ENCODE results near the gene CTCF.

The CTCF gene

DNA sequence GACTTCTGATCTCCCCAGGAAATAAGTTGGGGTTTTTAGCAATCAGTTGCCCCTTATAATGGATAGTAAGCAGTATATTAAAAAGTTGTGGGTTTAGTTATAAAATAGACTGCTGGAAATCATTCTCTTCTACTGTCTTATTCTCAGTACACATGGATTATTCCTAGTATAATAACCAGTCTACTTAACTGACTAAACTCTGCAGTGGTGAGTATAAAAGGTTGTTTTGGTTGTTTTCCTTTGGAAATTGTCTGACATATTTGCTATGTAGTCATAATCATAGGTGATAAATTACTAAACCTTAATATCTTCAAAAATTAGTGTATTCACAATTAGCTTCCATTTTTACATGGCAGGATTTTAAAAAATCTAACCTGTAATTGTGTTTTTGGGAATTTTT lies 31.4 kb downstream of the CTCF start:
- no peak overlapping the region for H3K9ac ChIP-seq (ENCODE audit: low read depth in 1 of 2, low read length in 2 of 2)
- no peaks in the 10 kb centered on the region for H3K27me3 ChIP-seq (ENCODE audit: control insufficient read depth in 1 of 2, insufficient read depth in 2 of 2, low read length in 2 of 2)
- H3K27ac ChIP-seq (ENCODE audit: low read depth, low read length): no peak overlapping the region
- no peak overlapping the region for H3K4me3 ChIP-seq (ENCODE audit: low read depth in 1 of 2, low read length in 2 of 2)
- H3K36me3 ChIP-seq (ENCODE audit: control insufficient read depth in 1 of 2, insufficient read depth in 2 of 2, low read length in 2 of 2): peaks cover 0 to 8% of the 10 kb centered on the region in 2 donors
- H3K9me3 ChIP-seq (ENCODE audit: control insufficient read depth in 1 of 2, low read length in 2 of 2): no peaks in the 10 kb centered on the region
- H3K4me1 ChIP-seq (ENCODE audit: control insufficient read depth in 1 of 2, insufficient read depth in 2 of 2, low read length in 2 of 2): no peaks in the 10 kb centered on the region

DNA sequence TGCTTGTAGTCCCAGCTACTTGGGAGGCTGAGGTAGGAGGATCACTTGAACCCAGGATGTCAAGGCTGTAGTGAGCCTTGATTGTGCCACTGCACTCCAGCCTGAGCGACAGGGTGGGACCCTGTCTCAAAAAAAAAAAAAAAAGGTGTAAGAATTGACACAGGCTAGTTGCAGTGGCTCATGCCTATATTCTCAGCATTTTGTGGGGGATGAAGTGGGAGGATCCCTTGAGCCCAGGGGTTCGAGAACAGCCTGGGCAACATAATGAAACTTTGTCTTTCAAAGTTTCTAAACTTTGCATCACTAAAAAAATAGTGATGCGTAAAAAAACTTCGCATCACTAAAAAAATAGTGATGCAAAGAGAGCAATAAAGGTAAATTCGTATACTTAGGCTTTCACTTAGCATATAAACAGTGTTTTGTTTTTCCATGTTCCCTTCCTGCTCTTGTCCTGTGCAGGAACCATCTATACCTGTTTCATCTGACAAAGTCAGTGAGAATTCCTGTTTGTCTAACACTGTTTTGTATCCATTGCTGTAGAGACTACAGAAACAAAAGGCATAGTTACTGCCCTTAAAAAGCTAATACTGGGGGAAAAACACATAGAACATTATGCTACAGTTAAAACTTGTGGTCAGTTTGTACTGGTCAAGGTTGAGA lies 32.1 kb downstream of the CTCF start:
- H3K27me3 ChIP-seq (ENCODE audit: control insufficient read depth in 1 of 2, insufficient read depth in 2 of 2, low read length in 2 of 2): no peaks in the 10 kb centered on the region
- no peak overlapping the region for H3K9ac ChIP-seq (ENCODE audit: low read depth in 1 of 2, low read length in 2 of 2)
- H3K27ac ChIP-seq (ENCODE audit: low read depth, low read length): no peak overlapping the region
- peaks cover 0 to 11% of the 10 kb centered on the region in 2 donors for H3K36me3 ChIP-seq (ENCODE audit: control insufficient read depth in 1 of 2, insufficient read depth in 2 of 2, low read length in 2 of 2)
- no peak overlapping the region for H3K4me3 ChIP-seq (ENCODE audit: low read depth in 1 of 2, low read length in 2 of 2)
- H3K9me3 ChIP-seq (ENCODE audit: control insufficient read depth in 1 of 2, low read length in 2 of 2): no peaks in the 10 kb centered on the region
- no peaks in the 10 kb centered on the region for H3K4me1 ChIP-seq (ENCODE audit: control insufficient read depth in 1 of 2, insufficient read depth in 2 of 2, low read length in 2 of 2)

DNA sequence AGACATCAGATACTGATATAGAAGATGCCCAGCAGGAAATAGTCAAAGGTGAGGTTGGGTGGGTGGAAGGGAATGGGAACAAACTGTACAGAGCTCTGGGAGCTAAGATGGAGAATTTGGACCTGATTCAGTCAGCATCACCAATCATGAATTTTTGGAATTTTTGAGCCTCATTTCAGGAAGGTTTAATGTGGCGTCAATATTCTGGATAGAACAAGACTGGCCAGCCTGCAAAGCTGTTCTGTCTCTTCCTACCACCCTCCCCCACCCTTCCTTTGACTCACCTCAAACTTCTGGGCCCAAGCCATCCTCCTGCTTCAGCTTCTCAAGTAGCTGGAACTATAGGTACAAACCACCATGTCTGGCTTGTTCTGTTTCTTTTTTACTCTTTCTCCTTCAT lies 32.6 kb downstream of the CTCF start:
- Histone ChIP-seq H3K27ac (ENCODE audit: low read depth, low read length) (no peak overlapping the region), H3K4me1 (ENCODE audit: control insufficient read depth in 1 of 2, insufficient read depth in 2 of 2, low read length in 2 of 2) (no peaks in the 10 kb centered on the region), H3K9me3 (ENCODE audit: control insufficient read depth in 1 of 2, low read length in 2 of 2) (no peaks in the 10 kb centered on the region), H3K4me3 (ENCODE audit: low read depth in 1 of 2, low read length in 2 of 2) (no peak overlapping the region), H3K36me3 (ENCODE audit: control insufficient read depth in 1 of 2, insufficient read depth in 2 of 2, low read length in 2 of 2) (peaks cover 0 to 11% of the 10 kb centered on the region in 2 donors), H3K9ac (ENCODE audit: low read depth in 1 of 2, low read length in 2 of 2) (no peak overlapping the region), H3K27me3 (ENCODE audit: control insufficient read depth in 1 of 2, insufficient read depth in 2 of 2, low read length in 2 of 2) (no peaks in the 10 kb centered on the region)

DNA sequence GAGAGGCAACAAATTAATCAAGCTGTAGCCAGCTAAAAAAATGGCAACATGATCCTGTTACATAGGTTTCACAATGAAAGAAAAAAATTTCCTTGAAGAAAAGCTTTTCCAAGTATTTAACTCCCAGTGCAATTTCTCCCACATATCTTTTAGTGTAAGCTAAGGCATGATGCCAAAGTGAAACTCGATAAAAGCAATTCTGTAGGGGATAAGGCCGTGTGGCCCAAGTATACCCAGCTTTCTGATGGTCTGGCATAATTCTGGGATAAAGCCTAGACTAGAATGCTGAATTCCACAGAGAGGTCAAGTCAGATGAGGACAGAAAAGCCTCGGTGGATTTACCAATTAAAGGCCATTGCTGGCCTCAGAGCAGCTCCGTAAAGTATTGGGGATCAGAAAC lies 36.2 kb downstream of the CTCF start:
- H3K9ac ChIP-seq (ENCODE audit: low read depth in 1 of 2, low read length in 2 of 2): no peak overlapping the region
- no peak overlapping the region for H3K27ac ChIP-seq (ENCODE audit: low read depth, low read length)
- no peaks in the 10 kb centered on the region for H3K9me3 ChIP-seq (ENCODE audit: control insufficient read depth in 1 of 2, low read length in 2 of 2)

DNA sequence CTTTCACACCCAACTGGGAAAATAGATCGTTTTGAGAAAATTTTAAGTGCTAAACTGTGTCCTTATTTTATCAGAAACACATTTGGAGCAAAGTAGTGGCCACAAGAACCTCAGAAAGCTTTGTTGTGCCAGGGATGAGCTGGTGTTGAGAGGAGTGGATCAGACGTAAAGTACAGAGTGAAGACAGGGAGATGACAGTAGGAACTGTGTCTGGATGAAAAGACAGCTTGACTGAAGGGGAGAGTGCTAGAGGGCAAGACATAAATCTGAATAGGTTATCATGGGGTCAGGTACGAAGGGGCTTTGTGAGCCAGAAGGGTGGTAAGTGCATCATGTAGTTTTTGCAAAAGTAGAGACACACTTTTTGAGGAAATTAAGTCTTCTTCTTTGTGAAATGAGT lies 43.3 kb downstream of the CTCF start:
- Histone ChIP-seq H3K4me3 (ENCODE audit: low read depth in 1 of 2, low read length in 2 of 2) (no peak overlapping the region), H3K4me1 (ENCODE audit: control insufficient read depth in 1 of 2, insufficient read depth in 2 of 2, low read length in 2 of 2) (no peaks in the 10 kb centered on the region), H3K9ac (ENCODE audit: low read depth in 1 of 2, low read length in 2 of 2) (no peak overlapping the region), H3K27me3 (ENCODE audit: control insufficient read depth in 1 of 2, insufficient read depth in 2 of 2, low read length in 2 of 2) (no peaks in the 10 kb centered on the region), H3K9me3 (ENCODE audit: control insufficient read depth in 1 of 2, low read length in 2 of 2) (no peaks in the 10 kb centered on the region), H3K27ac (ENCODE audit: low read depth, low read length) (no peak overlapping the region), H3K36me3 (ENCODE audit: control insufficient read depth in 1 of 2, insufficient read depth in 2 of 2, low read length in 2 of 2) (peaks cover 0 to 5% of the 10 kb centered on the region in 2 donors)

More for the DNA sequence above, 36.2 kb downstream of the CTCF start:
- Histone ChIP-seq H3K4me1 (ENCODE audit: control insufficient read depth in 1 of 2, insufficient read depth in 2 of 2, low read length in 2 of 2) (no peaks in the 10 kb centered on the region), H3K27me3 (ENCODE audit: control insufficient read depth in 1 of 2, insufficient read depth in 2 of 2, low read length in 2 of 2) (no peaks in the 10 kb centered on the region), H3K4me3 (ENCODE audit: low read depth in 1 of 2, low read length in 2 of 2) (no peak overlapping the region), H3K36me3 (ENCODE audit: control insufficient read depth in 1 of 2, insufficient read depth in 2 of 2, low read length in 2 of 2) (peaks cover 0 to 7% of the 10 kb centered on the region in 2 donors)

GRCh38 chr16:67606632-67607031 lies 44.3 kb downstream of the CTCF start:
- H3K9me3 ChIP-seq (ENCODE audit: control insufficient read depth in 1 of 2, low read length in 2 of 2): no peaks in the 10 kb centered on the region
- H3K36me3 ChIP-seq (ENCODE audit: control insufficient read depth in 1 of 2, insufficient read depth in 2 of 2, low read length in 2 of 2): peaks cover 5 to 14% of the 10 kb centered on the region in 2 donors
- H3K27me3 ChIP-seq (ENCODE audit: control insufficient read depth in 1 of 2, insufficient read depth in 2 of 2, low read length in 2 of 2): no peaks in the 10 kb centered on the region
- no peak overlapping the region for H3K27ac ChIP-seq (ENCODE audit: low read depth, low read length)
- H3K4me3 ChIP-seq (ENCODE audit: low read depth in 1 of 2, low read length in 2 of 2): no peak overlapping the region
- no peaks in the 10 kb centered on the region for H3K4me1 ChIP-seq (ENCODE audit: control insufficient read depth in 1 of 2, insufficient read depth in 2 of 2, low read length in 2 of 2)
- H3K9ac ChIP-seq (ENCODE audit: low read depth in 1 of 2, low read length in 2 of 2): no peak overlapping the region

GRCh38 chr16:67608364-67608763 lies 46.0 kb downstream of the CTCF start:
- Histone ChIP-seq H3K27ac (ENCODE audit: low read depth, low read length) (no peak overlapping the region), H3K4me3 (ENCODE audit: low read depth in 1 of 2, low read length in 2 of 2) (no peak overlapping the region), H3K4me1 (ENCODE audit: control insufficient read depth in 1 of 2, insufficient read depth in 2 of 2, low read length in 2 of 2) (no peaks in the 10 kb centered on the region), H3K9ac (ENCODE audit: low read depth in 1 of 2, low read length in 2 of 2) (no peak overlapping the region), H3K27me3 (ENCODE audit: control insufficient read depth in 1 of 2, insufficient read depth in 2 of 2, low read length in 2 of 2) (no peaks in the 10 kb centered on the region), H3K9me3 (ENCODE audit: control insufficient read depth in 1 of 2, low read length in 2 of 2) (no peaks in the 10 kb centered on the region), H3K36me3 (ENCODE audit: control insufficient read depth in 1 of 2, insufficient read depth in 2 of 2, low read length in 2 of 2) (peaks cover 5 to 27% of the 10 kb centered on the region in 2 donors)

DNA sequence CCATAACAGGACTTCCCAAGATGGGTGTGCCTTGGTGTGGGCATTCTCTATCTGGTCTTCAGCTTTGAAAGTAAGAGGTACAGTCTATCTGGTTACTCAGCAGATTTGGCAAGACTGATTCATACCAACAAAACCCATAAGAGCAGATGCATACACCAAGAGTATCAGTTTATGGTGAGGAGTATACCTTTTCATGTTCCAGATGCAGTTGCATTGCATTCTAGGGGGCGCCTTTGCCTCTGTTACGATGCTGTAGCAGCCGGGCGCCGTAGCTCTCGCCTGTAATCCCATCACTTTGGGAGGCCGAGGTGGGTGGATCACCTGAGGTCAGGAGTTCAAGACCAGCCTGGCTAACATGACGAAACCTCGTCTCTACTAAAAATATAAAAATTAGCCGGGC lies 51.5 kb downstream of the CTCF start:
- H3K9ac ChIP-seq (ENCODE audit: low read depth in 1 of 2, low read length in 2 of 2): no peak overlapping the region
- no peak overlapping the region for H3K4me3 ChIP-seq (ENCODE audit: low read depth in 1 of 2, low read length in 2 of 2)
- H3K27me3 ChIP-seq (ENCODE audit: control insufficient read depth in 1 of 2, insufficient read depth in 2 of 2, low read length in 2 of 2): no peaks in the 10 kb centered on the region
- no peak overlapping the region for H3K27ac ChIP-seq (ENCODE audit: low read depth, low read length)
- H3K4me1 ChIP-seq (ENCODE audit: control insufficient read depth in 1 of 2, insufficient read depth in 2 of 2, low read length in 2 of 2): no peaks in the 10 kb centered on the region
- H3K36me3 ChIP-seq (ENCODE audit: control insufficient read depth in 1 of 2, insufficient read depth in 2 of 2, low read length in 2 of 2): peaks cover 10 to 52% of the 10 kb centered on the region in 2 donors
- H3K9me3 ChIP-seq (ENCODE audit: control insufficient read depth in 1 of 2, low read length in 2 of 2): no peaks in the 10 kb centered on the region

DNA sequence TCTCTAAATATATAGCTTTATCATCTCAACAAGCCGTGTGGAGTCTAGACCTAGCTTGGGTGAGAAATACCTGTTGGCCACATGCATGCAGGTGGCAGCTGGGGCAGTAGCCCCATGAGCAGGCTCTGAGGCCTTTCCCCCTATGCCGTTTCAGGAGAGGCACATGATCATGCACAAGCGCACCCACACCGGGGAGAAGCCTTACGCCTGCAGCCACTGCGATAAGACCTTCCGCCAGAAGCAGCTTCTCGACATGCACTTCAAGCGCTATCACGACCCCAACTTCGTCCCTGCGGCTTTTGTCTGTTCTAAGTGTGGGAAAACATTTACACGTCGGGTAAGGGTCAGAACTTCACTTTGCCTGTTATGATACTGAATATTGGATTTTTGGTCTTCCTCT lies 65.9 kb downstream of the CTCF start:
- Histone ChIP-seq H3K4me3 (ENCODE audit: low read depth in 1 of 2, low read length in 2 of 2) (no peak overlapping the region), H3K27me3 (ENCODE audit: control insufficient read depth in 1 of 2, insufficient read depth in 2 of 2, low read length in 2 of 2) (no peaks in the 10 kb centered on the region), H3K27ac (ENCODE audit: low read depth, low read length) (no peak overlapping the region), H3K9ac (ENCODE audit: low read depth in 1 of 2, low read length in 2 of 2) (no peak overlapping the region), H3K4me1 (ENCODE audit: control insufficient read depth in 1 of 2, insufficient read depth in 2 of 2, low read length in 2 of 2) (no peaks in the 10 kb centered on the region), H3K9me3 (ENCODE audit: control insufficient read depth in 1 of 2, low read length in 2 of 2) (no peaks in the 10 kb centered on the region), H3K36me3 (ENCODE audit: control insufficient read depth in 1 of 2, insufficient read depth in 2 of 2, low read length in 2 of 2) (peaks cover 24 to 81% of the 10 kb centered on the region in 2 donors)

DNA sequence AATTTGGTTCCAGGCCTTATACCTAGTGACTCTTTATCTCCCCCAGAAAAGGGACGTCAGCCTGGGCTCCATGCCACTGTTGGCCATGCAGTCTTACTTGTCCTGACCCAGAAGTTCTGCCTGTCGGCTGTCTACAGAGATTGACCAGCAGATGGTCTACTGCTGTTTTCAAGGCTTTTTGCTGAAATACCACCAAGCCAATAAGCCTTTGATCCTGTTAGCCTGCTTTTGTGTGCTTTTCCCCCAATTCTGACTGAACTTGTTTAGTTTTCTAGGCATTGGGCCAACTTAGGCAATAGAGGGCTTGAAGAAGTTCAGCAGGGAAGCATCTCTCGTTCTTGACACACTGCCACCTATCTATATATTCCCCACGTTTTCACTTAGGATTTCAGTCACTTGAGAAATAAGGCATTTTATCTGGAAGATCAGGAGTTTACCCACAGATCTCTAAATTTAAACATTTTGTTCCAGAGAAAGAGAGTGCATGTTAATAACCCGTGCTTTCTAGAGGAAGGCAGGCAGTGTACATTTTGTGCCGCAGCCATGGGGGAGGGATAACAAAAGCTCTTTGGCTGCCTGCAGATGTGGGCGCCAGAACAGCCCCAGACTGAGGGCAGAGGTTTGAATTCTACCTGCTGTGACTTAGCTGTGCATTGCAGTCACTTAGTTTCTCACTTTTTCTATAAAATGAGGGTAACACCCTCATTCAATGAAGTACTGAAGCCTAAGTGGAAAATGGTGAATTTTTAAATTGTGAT lies 70.3 kb downstream of the CTCF start:
- peaks cover 20 to 74% of the 10 kb centered on the region in 2 donors for H3K36me3 ChIP-seq (ENCODE audit: control insufficient read depth in 1 of 2, insufficient read depth in 2 of 2, low read length in 2 of 2)
- H3K4me1 ChIP-seq (ENCODE audit: control insufficient read depth in 1 of 2, insufficient read depth in 2 of 2, low read length in 2 of 2): no peaks in the 10 kb centered on the region
- no peak overlapping the region for H3K4me3 ChIP-seq (ENCODE audit: low read depth in 1 of 2, low read length in 2 of 2)
- no peak overlapping the region for H3K9ac ChIP-seq (ENCODE audit: low read depth in 1 of 2, low read length in 2 of 2)
- H3K27ac ChIP-seq (ENCODE audit: low read depth, low read length): no peak overlapping the region
- H3K9me3 ChIP-seq (ENCODE audit: control insufficient read depth in 1 of 2, low read length in 2 of 2): no peaks in the 10 kb centered on the region
- no peaks in the 10 kb centered on the region for H3K27me3 ChIP-seq (ENCODE audit: control insufficient read depth in 1 of 2, insufficient read depth in 2 of 2, low read length in 2 of 2)
